ENCODE measurements around the gene CEACAM4.

DNA sequence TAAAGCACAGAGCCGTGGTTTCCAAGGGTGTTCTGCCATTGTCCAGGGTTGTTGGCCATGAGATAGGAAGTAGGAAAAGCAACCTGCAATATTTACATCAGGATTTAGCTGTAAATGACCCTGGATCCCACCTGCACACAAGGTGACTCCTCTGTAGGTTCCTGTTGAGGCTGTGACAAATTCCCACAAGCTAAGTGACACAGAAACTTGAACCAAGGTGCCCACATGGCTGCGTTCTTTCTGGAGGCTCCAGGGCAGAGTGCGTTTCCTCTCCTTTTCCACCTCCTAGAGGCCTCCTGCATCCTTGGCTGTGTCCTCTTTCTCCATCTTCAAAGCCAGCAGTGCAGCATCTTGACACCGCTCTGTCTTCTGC, 39.0 kb downstream of the CEACAM4 start:
- TF ChIP-seq, protein P1, sequence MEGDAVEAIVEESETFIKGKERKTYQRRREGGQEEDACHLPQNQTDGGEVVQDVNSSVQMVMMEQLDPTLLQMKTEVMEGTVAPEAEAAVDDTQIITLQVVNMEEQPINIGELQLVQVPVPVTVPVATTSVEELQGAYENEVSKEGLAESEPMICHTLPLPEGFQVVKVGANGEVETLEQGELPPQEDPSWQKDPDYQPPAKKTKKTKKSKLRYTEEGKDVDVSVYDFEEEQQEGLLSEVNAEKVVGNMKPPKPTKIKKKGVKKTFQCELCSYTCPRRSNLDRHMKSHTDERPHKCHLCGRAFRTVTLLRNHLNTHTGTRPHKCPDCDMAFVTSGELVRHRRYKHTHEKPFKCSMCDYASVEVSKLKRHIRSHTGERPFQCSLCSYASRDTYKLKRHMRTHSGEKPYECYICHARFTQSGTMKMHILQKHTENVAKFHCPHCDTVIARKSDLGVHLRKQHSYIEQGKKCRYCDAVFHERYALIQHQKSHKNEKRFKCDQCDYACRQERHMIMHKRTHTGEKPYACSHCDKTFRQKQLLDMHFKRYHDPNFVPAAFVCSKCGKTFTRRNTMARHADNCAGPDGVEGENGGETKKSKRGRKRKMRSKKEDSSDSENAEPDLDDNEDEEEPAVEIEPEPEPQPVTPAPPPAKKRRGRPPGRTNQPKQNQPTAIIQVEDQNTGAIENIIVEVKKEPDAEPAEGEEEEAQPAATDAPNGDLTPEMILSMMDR (IDR thresholded peaks at IDR 0.05; ENCODE audit: poor library complexity), result no peak
- TF ChIP-seq EZH2 (IDR thresholded peaks at IDR 0.05; ENCODE audit: borderline replicate concordance), result no peak
- TF ChIP-seq EZH2phosphoT487 (IDR thresholded peaks at IDR 0.05; ENCODE audit: low read depth, severe bottlenecking, unreplicated experiment), result no peak

Measured in hepatocyte (in vitro differentiated cells).